Neural progenitor cell (in vitro differentiated cells): ENCODE results near the gene CEP128. TPM values are rescaled to one million over a fixed set of nuclear protein-coding genes. Genes with fewer than 3 reads are reported as not detected.

Source experiments
- DNase-seq: peaks from one replicate; pipeline ENCODE4 v3.0.0-alpha.2; 2016; ENCODE audit warnings: low spot score
- H2AFZ ChIP-seq: fragments of 200-600 bp; sonication (generic); replicated peaks from 2 replicates; pipeline ENCODE4 v1.6.1; 2016; ENCODE audit warnings: antibody characterized with exemption
- H3F3A ChIP-seq: fragments of 200-600 bp; sonication (generic); 2 replicates; pipeline ENCODE4 v1.6.1; 2016; ENCODE audit warnings: antibody characterized with exemption, low read depth
- H3K27ac ChIP-seq: fragments of 200-600 bp; sonication (generic); 2 replicates; pipeline ENCODE4 v1.5.1; 2016; ENCODE audit warnings: mild to moderate bottlenecking
- H3K27me3 ChIP-seq: fragments of 200-600 bp; sonication (generic); 2 replicates; pipeline ENCODE4 v1.6.1; 2016; ENCODE audit warnings: mild to moderate bottlenecking, moderate library complexity
- H3K36me3 ChIP-seq: fragments of 200-600 bp; sonication (generic); 2 replicates; pipeline ENCODE4 v1.5.1; 2016
- H3K4me1 ChIP-seq: fragments of 200-600 bp; sonication (generic); 2 replicates; pipeline ENCODE4 v1.6.1; 2016; ENCODE audit warnings: mixed run types
- H3K4me2 ChIP-seq: fragments of 200-600 bp; sonication (generic); 2 replicates; pipeline ENCODE4 v1.6.1; 2016
- H3K4me3 ChIP-seq: fragments of 200-600 bp; sonication (generic); 2 replicates; pipeline ENCODE4 v1.5.1; 2016
- H3K79me2 ChIP-seq: fragments of 200-600 bp; sonication (generic); 2 replicates; pipeline ENCODE4 v1.6.1; 2016; ENCODE audit warnings: low read depth
- H3K9ac ChIP-seq: fragments of 200-600 bp; sonication (generic); 2 replicates; pipeline ENCODE4 v1.6.1; 2016
- H3K9me3 ChIP-seq: fragments of 200-600 bp; sonication (generic); 2 replicates; pipeline ENCODE4 v1.5.1; 2016; ENCODE audit warnings: low read depth
- H4K20me1 ChIP-seq: fragments of 200-600 bp; sonication (generic); 2 replicates; pipeline ENCODE4 v1.6.1; 2016; ENCODE audit warnings: low read depth
- H3K27ac Mint-ChIP-seq: 3 replicates; pipeline ENCODE4 v1.8.0; 2021; ENCODE audit warnings: mixed read lengths
- H3K27me3 Mint-ChIP-seq: 2 replicates; pipeline ENCODE4 v1.8.0; 2022; ENCODE audit warnings: low read depth, mild to moderate bottlenecking, inconsistent platforms, moderate library complexity, mixed read lengths; ENCODE audit not compliant: insufficient read depth
- H3K36me3 Mint-ChIP-seq: 3 replicates; pipeline ENCODE4 v1.8.0; 2021; ENCODE audit warnings: mixed read lengths
- H3K4me1 Mint-ChIP-seq: 3 replicates; pipeline ENCODE4 v1.8.0; 2021; ENCODE audit warnings: mixed read lengths
- H3K4me3 Mint-ChIP-seq: 3 replicates; pipeline ENCODE4 v1.8.0; 2021; ENCODE audit warnings: mild to moderate bottlenecking, moderate library complexity, mixed read lengths
- H3K9me3 Mint-ChIP-seq: 3 replicates; pipeline ENCODE4 v1.8.0; 2020; ENCODE audit warnings: mixed read lengths
- CTCF ChIP-seq: fragments of 200-600 bp; sonication (generic); IDR thresholded peaks from 2 replicates; pipeline ENCODE4 v1.5.1; 2017; ENCODE audit warnings: antibody characterized with exemption, mild to moderate bottlenecking
- EZH2 ChIP-seq: fragments of 200-600 bp; sonication (generic); IDR thresholded peaks from 2 replicates; pipeline ENCODE4 v1.6.1; 2017; ENCODE audit warnings: antibody characterized with exemption, mild to moderate bottlenecking, moderate library complexity
- EZH2phosphoT487 ChIP-seq: fragments of 200-600 bp; sonication (generic); IDR thresholded peaks from 2 replicates; pipeline ENCODE4 v1.6.1; 2017; ENCODE audit warnings: antibody characterized with exemption
- total RNA-seq: library from RNA; depleted of rRNA; stranded (reverse); fragments of >200 nt; gene quantifications from 2 replicates; pipeline ENCODE4 v1.2.3, GENCODE V29; 2015; ENCODE audit warnings: low replicate concordance

The CEP128 gene
- total RNA-seq, 1 donor from 2014 or later: 12.1 TPM

GRCh38 chr14:80901260-80901659, 40.3 kb downstream of the CEP128 start:
- Histone ChIP-seq H3K36me3 (no peaks in the 10 kb centered on the region), H3K9me3 (no peaks in the 10 kb centered on the region)

GRCh38 chr14:80872645-80873044, 68.9 kb downstream of the CEP128 start:
- H3F3A ChIP-seq: no peaks in the 10 kb centered on the region
- Mint-ChIP-seq H3K36me3 (peaks cover 23% of the 10 kb centered on the region), H3K27me3 (no peaks in the 10 kb centered on the region), H3K27ac (no peak overlapping the region), H3K4me1 (no peaks in the 10 kb centered on the region), H3K4me3 (no peak overlapping the region), H3K9me3 (peaks cover 16% of the 10 kb centered on the region)
- no peak overlapping the region for H3K9ac ChIP-seq
- no peaks in the 10 kb centered on the region for H4K20me1 ChIP-seq
- H3K9me3 ChIP-seq: no peaks in the 10 kb centered on the region
- H3K4me2 ChIP-seq: no peak overlapping the region
- H2AFZ ChIP-seq: no peak overlapping the region
- TF ChIP-seq EZH2phosphoT487 (no peak), CTCF (no peak), EZH2 (no peak)
- H3K4me1 ChIP-seq: no peaks in the 10 kb centered on the region
- no peak overlapping the region for H3K27ac ChIP-seq
- no peaks in the 10 kb centered on the region for H3K27me3 ChIP-seq
- no peaks in the 10 kb centered on the region for H3K79me2 ChIP-seq
- H3K4me3 ChIP-seq: no peak overlapping the region
- H3K36me3 ChIP-seq: peaks cover 16% of the 10 kb centered on the region
- no peak for DNase-seq

More at GRCh38 chr14:80901260-80901659, 40.3 kb downstream of the CEP128 start:
- peaks cover 13% of the 10 kb centered on the region for H3K4me1 ChIP-seq
- no peaks in the 10 kb centered on the region for H3K4me1 Mint-ChIP-seq
- H2AFZ ChIP-seq: no peak overlapping the region
- H3K4me2 ChIP-seq: no peak overlapping the region
- H3K79me2 ChIP-seq: no peaks in the 10 kb centered on the region
- no peaks in the 10 kb centered on the region for H3K27me3 Mint-ChIP-seq
- no peak overlapping the region for H3K9ac ChIP-seq
- no peak overlapping the region for H3K27ac Mint-ChIP-seq
- DNase-seq: no peak
- no peak overlapping the region for H3K4me3 Mint-ChIP-seq
- no peaks in the 10 kb centered on the region for H3F3A ChIP-seq
- no peaks in the 10 kb centered on the region for H3K27me3 ChIP-seq
- TF ChIP-seq EZH2 (no peak), EZH2phosphoT487 (no peak), CTCF (no peak)
- H3K36me3 Mint-ChIP-seq: peaks cover 19% of the 10 kb centered on the region
- H4K20me1 ChIP-seq: no peaks in the 10 kb centered on the region
- no peaks in the 10 kb centered on the region for H3K9me3 Mint-ChIP-seq
- H3K4me3 ChIP-seq: no peak overlapping the region
- H3K27ac ChIP-seq: no peak overlapping the region

GRCh38 chr14:80868260-80868659, 73.3 kb downstream of the CEP128 start:
- no peak overlapping the region for H3K4me2 ChIP-seq
- Mint-ChIP-seq H3K9me3 (peaks cover 20% of the 10 kb centered on the region), H3K27me3 (no peaks in the 10 kb centered on the region), H3K36me3 (peaks cover 18% of the 10 kb centered on the region), H3K4me3 (no peak overlapping the region), H3K4me1 (no peaks in the 10 kb centered on the region), H3K27ac (no peak overlapping the region)
- no peak overlapping the region for H3K9ac ChIP-seq
- H3K4me3 ChIP-seq: no peak overlapping the region
- H2AFZ ChIP-seq: no peak overlapping the region
- peaks cover 19% of the 10 kb centered on the region for H3K36me3 ChIP-seq
- TF ChIP-seq EZH2phosphoT487 (no peak), CTCF (no peak), EZH2 (no peak)
- DNase-seq: no peak
- no peaks in the 10 kb centered on the region for H3K27me3 ChIP-seq
- no peaks in the 10 kb centered on the region for H4K20me1 ChIP-seq
- no peaks in the 10 kb centered on the region for H3K9me3 ChIP-seq
- no peak overlapping the region for H3K27ac ChIP-seq
- no peaks in the 10 kb centered on the region for H3F3A ChIP-seq
- H3K4me1 ChIP-seq: no peaks in the 10 kb centered on the region
- H3K79me2 ChIP-seq: no peaks in the 10 kb centered on the region
